Mammary epithelial cell (primary cell): ENCODE data around the gene DNPH1.

Experiments
- CTCF ChIP-seq, 2 donors: IDR thresholded peaks in 1 of 2; conservative IDR thresholded peaks in 1 of 2; 2 replicates each; pipeline ENCODE4 v1.5.1; 2011 to 2012; ENCODE audit warnings: inconsistent platforms in 2 of 2, low read length in 2 of 2, mild to moderate bottlenecking in 2 of 2, control low read depth in 1 of 2, low read depth in 1 of 2; ENCODE audit not compliant: insufficient read depth in 1 of 2; ENCODE audit errors: extremely low read depth in 1 of 2
- EZH2 ChIP-seq: IDR thresholded peaks from 2 replicates; pipeline ENCODE4 v1.6.1; 2012; ENCODE audit warnings: low read length, inconsistent platforms, borderline replicate concordance

GRCh38 chr6:43180985-43181384, 48.3 kb downstream of the DNPH1 start:
- TF ChIP-seq CTCF (conservative IDR thresholded peaks at IDR 0.05 in 1 of 2, IDR thresholded peaks at IDR 0.05 in 1 of 2; ENCODE audit: extremely low read depth in 1 of 2, insufficient read depth in 1 of 2, low read depth in 1 of 2, low read length in 2 of 2): no peak
- TF ChIP-seq EZH2: no peak
